ACC112 (cell line): ENCODE results near the gene SLC39A9.
"Not testable (repeated sequence)": the region's sequence is repeated elsewhere in the genome, so short reads cannot be mapped to it uniquely, and the experiment has no call there.

Source experiments
- H2AFZ ChIP-seq: fragments of 200-600 bp; sonication (generic); one replicate; pipeline ENCODE4 v1.6.0; 2017; ENCODE audit warnings: antibody characterized with exemption, low read length; ENCODE audit not compliant: unreplicated experiment
- H3K27ac ChIP-seq: fragments of 200-600 bp; sonication (generic); 2 replicates; pipeline ENCODE4 v1.5.1; 2014; ENCODE audit warnings: low read depth, mild to moderate bottlenecking, antibody characterized with exemption, low read length, moderate library complexity
- H3K27me3 ChIP-seq: fragments of 200-600 bp; sonication (generic); 2 replicates; pipeline ENCODE4 v1.6.1; 2014; ENCODE audit warnings: mild to moderate bottlenecking, antibody characterized with exemption, low read length, moderate library complexity, mixed read lengths; ENCODE audit not compliant: insufficient read depth
- H3K36me3 ChIP-seq: fragments of 200-600 bp; sonication (generic); 2 replicates; pipeline ENCODE4 v1.6.1; 2016; ENCODE audit warnings: mild to moderate bottlenecking, antibody characterized with exemption, low read length, moderate library complexity, mixed read lengths; ENCODE audit not compliant: insufficient read depth
- H3K4me1 ChIP-seq: fragments of 200-600 bp; sonication (generic); one replicate; pipeline ENCODE4 v1.6.1; 2016; ENCODE audit warnings: low read length, mixed read lengths; ENCODE audit not compliant: insufficient read depth, unreplicated experiment, control insufficient read depth
- H3K4me3 ChIP-seq: fragments of 200-600 bp; sonication (generic); 2 replicates; pipeline ENCODE4 v1.5.1; 2014; ENCODE audit warnings: mild to moderate bottlenecking, low read depth, low read length
- H3K79me2 ChIP-seq: fragments of 200-600 bp; sonication (generic); one replicate; pipeline ENCODE4 v1.6.0; 2016; ENCODE audit warnings: low read length; ENCODE audit not compliant: control insufficient read depth, unreplicated experiment, insufficient read depth

SLC39A9 gene

GRCh38 chr14:69498286-69498685, 99.8 kb downstream of the SLC39A9 start:
- H3K27ac ChIP-seq, H3K79me2 ChIP-seq, H3K36me3 ChIP-seq, H2AFZ ChIP-seq, H3K4me3 ChIP-seq, H3K4me1 ChIP-seq: not testable (repeated sequence)
- peaks cover 44% of the 10 kb centered on the region for H3K27me3 ChIP-seq

GRCh38 chr14:69499436-69499835, 100.9 kb downstream of the SLC39A9 start:
- H3K27me3 ChIP-seq, result peaks cover 35% of the 10 kb centered on the region

DNA sequence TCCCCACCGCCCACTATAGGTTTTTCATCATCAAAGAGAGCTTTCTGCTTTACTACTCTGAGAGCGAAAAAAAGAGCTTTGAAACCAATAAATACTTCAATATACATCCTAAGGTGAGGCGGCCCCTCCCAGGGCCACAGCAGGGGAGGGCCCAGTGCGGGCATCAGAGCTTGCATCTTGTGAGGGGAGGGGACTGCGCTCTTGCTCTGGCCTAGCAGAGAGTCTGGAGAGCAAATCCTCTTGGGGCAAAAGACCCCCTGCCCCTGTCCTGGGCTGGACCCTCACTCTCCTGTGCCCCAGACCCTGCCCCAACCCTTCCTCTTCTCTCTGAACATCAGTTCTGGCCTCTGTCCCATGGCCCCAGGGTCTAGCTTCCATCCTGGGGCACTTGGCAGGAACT, 101.6 kb downstream of the SLC39A9 start:
- Histone ChIP-seq H3K4me1 (no peaks in the 10 kb centered on the region), H3K27ac (no peak overlapping the region), H3K4me3 (no peak overlapping the region), H3K36me3 (no peaks in the 10 kb centered on the region), H2AFZ (no peak overlapping the region), H3K79me2 (no peaks in the 10 kb centered on the region), H3K27me3 (peaks cover 30% of the 10 kb centered on the region)

More at GRCh38 chr14:69499436-69499835, 100.9 kb downstream of the SLC39A9 start:
- Histone ChIP-seq H3K36me3 (no peaks in the 10 kb centered on the region), H3K4me1 (no peaks in the 10 kb centered on the region), H3K4me3 (no peak overlapping the region), H2AFZ (no peak overlapping the region), H3K79me2 (no peaks in the 10 kb centered on the region), H3K27ac (no peak overlapping the region)

DNA sequence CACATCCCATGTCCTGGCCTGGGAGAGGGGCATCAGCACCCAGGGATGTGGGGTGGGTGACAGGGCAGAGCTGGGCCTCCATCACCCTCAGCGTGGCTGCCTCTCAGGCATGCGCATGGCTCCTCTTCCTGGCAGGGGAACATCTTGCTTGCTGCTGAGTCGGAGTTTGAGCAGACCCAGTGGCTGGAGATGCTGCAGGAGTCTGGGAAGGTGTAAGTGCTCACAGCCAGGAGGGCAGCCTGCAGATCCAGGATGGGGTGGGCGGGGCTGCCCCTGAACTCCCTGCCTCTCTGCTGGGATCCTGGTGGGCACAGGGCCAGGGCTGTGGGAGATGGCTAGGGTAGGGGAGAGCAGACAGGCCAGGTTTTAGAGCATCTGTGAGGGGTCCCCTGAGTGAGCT, 102.2 kb downstream of the SLC39A9 start:
- H3K4me3 ChIP-seq, result no peak overlapping the region
- no peaks in the 10 kb centered on the region for H3K79me2 ChIP-seq

GRCh38 chr14:69501423-69501838, 102.9 kb downstream of the SLC39A9 start:
- H3K79me2 ChIP-seq, result no peaks in the 10 kb centered on the region
- H3K4me1 ChIP-seq, result no peaks in the 10 kb centered on the region
- H3K27ac ChIP-seq, result no peak overlapping the region
- no peak overlapping the region for H3K4me3 ChIP-seq
- no peaks in the 10 kb centered on the region for H3K36me3 ChIP-seq
- peaks cover 18% of the 10 kb centered on the region for H3K27me3 ChIP-seq
- no peak overlapping the region for H2AFZ ChIP-seq

More for the DNA sequence above, 102.2 kb downstream of the SLC39A9 start:
- Histone ChIP-seq H3K4me1 (no peaks in the 10 kb centered on the region), H3K27ac (no peak overlapping the region), H3K27me3 (peaks cover 24% of the 10 kb centered on the region), H3K36me3 (no peaks in the 10 kb centered on the region), H2AFZ (no peak overlapping the region)

- Histone ChIP-seq H2AFZ (no peak overlapping the region), H3K27ac (no peak overlapping the region), H3K27me3 (peaks cover 29% of the 10 kb centered on the region), H3K36me3 (no peaks in the 10 kb centered on the region), H3K4me3 (no peak overlapping the region), H3K79me2 (no peaks in the 10 kb centered on the region), H3K4me1 (no peaks in the 10 kb centered on the region)
Measured at GRCh38 chr14:69504775-69505174, 106.3 kb downstream of the SLC39A9 start.

DNA sequence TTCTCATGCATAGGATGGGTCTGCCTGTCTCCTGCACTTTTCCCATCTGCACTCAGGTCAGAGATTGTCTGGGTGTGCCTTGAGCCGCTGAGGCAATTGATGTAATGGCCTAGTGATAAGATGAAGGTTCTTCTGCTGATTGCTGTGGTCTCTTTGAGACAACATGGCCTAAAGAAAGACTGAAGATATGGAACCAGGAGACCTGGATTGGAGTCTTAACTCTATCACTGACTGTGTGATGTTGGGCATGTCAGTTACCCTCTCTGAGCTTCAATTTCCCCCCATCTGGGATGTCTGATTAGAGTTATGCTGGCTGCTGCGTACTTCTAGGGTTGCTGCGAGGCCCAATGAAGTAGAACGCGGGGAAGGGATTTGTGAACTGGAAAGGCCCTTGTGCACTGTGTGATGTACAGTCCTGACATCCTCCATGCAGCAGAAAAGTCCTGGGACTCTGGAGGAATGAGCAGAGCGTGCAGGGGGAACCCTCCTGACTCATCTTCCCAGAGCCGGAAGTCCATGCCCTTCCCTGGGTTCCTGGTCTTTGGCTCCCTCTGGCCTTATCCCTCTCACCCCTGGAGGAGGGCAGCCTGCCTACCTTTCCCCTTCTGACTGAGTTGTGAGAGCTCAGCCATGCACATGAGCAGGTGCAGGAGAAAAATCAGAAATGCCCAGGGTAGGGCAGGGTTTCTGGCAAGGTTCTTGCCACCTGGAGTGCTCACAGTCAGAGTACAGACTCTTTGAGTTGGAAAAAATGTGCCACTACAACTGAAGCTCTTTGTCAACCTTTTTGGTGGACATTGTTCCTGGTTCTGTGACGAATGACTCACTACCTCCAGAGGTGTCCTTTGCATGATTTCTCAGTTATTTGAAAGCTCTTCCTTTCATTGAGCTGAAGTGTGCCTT, 107.1 kb downstream of the SLC39A9 start:
- no peak overlapping the region for H3K4me3 ChIP-seq
- H3K4me1 ChIP-seq, result no peaks in the 10 kb centered on the region
- no peak overlapping the region for H3K27ac ChIP-seq
- no peaks in the 10 kb centered on the region for H3K79me2 ChIP-seq
- H3K27me3 ChIP-seq, result peaks cover 37% of the 10 kb centered on the region
- H2AFZ ChIP-seq, result no peak overlapping the region
- no peaks in the 10 kb centered on the region for H3K36me3 ChIP-seq

DNA sequence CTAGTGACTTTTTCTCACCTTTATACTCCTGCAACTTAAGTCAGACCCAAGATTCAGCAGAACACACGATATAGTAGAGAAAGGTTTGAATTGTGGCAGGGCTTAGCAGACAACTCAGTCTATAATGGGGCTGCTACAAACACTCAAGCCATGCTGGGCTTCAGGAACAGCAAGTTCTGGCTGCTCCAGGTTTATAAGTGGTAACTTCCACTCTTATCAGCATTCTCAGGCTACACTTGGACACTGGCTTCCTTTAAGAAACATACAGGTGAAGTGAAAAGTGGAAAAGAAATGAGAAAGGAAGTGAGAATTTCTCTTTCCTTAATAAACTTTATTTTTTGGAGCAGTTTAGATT, 107.7 kb downstream of the SLC39A9 start:
- Histone ChIP-seq H2AFZ (no peak overlapping the region), H3K27me3 (peaks cover 43% of the 10 kb centered on the region), H3K27ac (no peak overlapping the region), H3K79me2 (no peaks in the 10 kb centered on the region), H3K36me3 (no peaks in the 10 kb centered on the region), H3K4me3 (no peak overlapping the region), H3K4me1 (no peaks in the 10 kb centered on the region)
